Measurements from ENCODE around the gene LIPE. TPM values are rescaled to one million over a fixed set of nuclear protein-coding genes. Genes with fewer than 3 reads are reported as not detected.

LIPE gene
- total and polyA plus RNA-seq, 2 experiments from 2014 or later, result 5.8 to 10.9 TPM

DNA sequence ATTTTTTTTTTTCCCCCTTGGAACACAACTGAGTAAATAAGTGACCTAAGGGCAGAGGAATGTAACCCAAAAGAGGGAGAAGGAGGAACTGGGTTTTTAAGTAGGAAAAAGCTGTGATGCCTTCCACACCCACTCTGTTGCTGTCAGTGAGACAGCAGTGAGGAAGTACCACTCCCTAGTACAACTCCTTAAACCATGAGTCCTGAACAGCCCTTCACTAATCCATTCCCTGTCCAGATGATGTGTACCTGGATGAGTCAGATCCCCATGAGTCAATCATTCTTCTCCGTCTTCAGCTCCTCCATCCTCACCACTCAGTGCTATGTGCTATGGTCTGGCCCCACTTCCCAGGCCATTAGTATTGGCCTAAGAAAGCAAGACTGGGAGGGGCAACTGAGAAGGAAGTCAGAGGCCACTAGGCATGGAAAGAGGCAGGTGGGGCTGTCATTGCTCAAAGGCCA, 28.5 kb upstream of the LIPE start:
- Histone ChIP-seq H4K20me1 (replicated peaks; ENCODE audit: insufficient read depth) (no peaks in the 10 kb centered on the region), H3K36me3 (ENCODE audit: insufficient read depth) (peaks cover 3% of the 10 kb centered on the region; the same call in 1 of the 2 replicates), H3F3A (replicated peaks; ENCODE audit: low read depth) (0 out of 2 replicates have a peak, but pooled peaks cover 10% of the 10 kb centered on the region), H3K27ac (ENCODE audit: low read depth) (no peak overlapping the region), H3K4me3 (no peak overlapping the region), H2AFZ (no peak overlapping the region), H3K9me2 (ENCODE audit: insufficient read depth) (0 out of 2 replicates have a peak, but pooled peaks cover 3% of the 10 kb centered on the region), H3K27me3 (ENCODE audit: insufficient read depth) (no peaks in the 10 kb centered on the region), H3K4me2 (no peak overlapping the region), H3K4me1 (ENCODE audit: insufficient read depth) (peaks cover 31% of the 10 kb centered on the region), H3K79me2 (replicated peaks; ENCODE audit: insufficient read depth) (no peaks in the 10 kb centered on the region)
- ATAC-seq (no peak), DNase-seq (ENCODE audit: low spot score) (no peak)
- Mint-ChIP-seq H3K4me3 (no peak overlapping the region), H3K9me3 (0 out of 3 replicates have a peak, but pooled peaks cover 2% of the 10 kb centered on the region), H3K27ac (no peak overlapping the region), H3K4me1 (peaks cover 34% of the 10 kb centered on the region), H3K27me3 (ENCODE audit: insufficient read depth, low read depth, poor library complexity) (no peaks in the 10 kb centered on the region), H3K36me3 (ENCODE audit: low read depth) (no peaks in the 10 kb centered on the region; the same call in 1 of the 3 replicates)
- TF ChIP-seq POLR2AphosphoS5 (IDR thresholded peaks at IDR 0.05; ENCODE audit: low read depth), result no peak
- TF ChIP-seq EZH2 (IDR thresholded peaks at IDR 0.05; ENCODE audit: low read depth, unreplicated experiment), result no peak
- TF ChIP-seq, protein P1, sequence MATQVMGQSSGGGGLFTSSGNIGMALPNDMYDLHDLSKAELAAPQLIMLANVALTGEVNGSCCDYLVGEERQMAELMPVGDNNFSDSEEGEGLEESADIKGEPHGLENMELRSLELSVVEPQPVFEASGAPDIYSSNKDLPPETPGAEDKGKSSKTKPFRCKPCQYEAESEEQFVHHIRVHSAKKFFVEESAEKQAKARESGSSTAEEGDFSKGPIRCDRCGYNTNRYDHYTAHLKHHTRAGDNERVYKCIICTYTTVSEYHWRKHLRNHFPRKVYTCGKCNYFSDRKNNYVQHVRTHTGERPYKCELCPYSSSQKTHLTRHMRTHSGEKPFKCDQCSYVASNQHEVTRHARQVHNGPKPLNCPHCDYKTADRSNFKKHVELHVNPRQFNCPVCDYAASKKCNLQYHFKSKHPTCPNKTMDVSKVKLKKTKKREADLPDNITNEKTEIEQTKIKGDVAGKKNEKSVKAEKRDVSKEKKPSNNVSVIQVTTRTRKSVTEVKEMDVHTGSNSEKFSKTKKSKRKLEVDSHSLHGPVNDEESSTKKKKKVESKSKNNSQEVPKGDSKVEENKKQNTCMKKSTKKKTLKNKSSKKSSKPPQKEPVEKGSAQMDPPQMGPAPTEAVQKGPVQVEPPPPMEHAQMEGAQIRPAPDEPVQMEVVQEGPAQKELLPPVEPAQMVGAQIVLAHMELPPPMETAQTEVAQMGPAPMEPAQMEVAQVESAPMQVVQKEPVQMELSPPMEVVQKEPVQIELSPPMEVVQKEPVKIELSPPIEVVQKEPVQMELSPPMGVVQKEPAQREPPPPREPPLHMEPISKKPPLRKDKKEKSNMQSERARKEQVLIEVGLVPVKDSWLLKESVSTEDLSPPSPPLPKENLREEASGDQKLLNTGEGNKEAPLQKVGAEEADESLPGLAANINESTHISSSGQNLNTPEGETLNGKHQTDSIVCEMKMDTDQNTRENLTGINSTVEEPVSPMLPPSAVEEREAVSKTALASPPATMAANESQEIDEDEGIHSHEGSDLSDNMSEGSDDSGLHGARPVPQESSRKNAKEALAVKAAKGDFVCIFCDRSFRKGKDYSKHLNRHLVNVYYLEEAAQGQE (IDR thresholded peaks at IDR 0.05; ENCODE audit: unreplicated experiment), result no peak
- TF ChIP-seq ZNF331 (CRISPR knock-in tag; IDR thresholded peaks at IDR 0.05; ENCODE audit: low read depth), result no peak
- no peak for TF ChIP-seq NANOG (IDR thresholded peaks at IDR 0.05; ENCODE audit: borderline replicate concordance)
- no peak for TF ChIP-seq STAT1 (IDR thresholded peaks at IDR 0.05; ENCODE audit: unreplicated experiment)
- TF ChIP-seq ZNF114 (CRISPR knock-in tag; IDR thresholded peaks at IDR 0.05), result no peak
- TF ChIP-seq, protein P2, sequence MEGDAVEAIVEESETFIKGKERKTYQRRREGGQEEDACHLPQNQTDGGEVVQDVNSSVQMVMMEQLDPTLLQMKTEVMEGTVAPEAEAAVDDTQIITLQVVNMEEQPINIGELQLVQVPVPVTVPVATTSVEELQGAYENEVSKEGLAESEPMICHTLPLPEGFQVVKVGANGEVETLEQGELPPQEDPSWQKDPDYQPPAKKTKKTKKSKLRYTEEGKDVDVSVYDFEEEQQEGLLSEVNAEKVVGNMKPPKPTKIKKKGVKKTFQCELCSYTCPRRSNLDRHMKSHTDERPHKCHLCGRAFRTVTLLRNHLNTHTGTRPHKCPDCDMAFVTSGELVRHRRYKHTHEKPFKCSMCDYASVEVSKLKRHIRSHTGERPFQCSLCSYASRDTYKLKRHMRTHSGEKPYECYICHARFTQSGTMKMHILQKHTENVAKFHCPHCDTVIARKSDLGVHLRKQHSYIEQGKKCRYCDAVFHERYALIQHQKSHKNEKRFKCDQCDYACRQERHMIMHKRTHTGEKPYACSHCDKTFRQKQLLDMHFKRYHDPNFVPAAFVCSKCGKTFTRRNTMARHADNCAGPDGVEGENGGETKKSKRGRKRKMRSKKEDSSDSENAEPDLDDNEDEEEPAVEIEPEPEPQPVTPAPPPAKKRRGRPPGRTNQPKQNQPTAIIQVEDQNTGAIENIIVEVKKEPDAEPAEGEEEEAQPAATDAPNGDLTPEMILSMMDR (conservative IDR thresholded peaks at IDR 0.05; ENCODE audit: low read depth in 2 of 2), result no peak
- TF ChIP-seq, protein P3, sequence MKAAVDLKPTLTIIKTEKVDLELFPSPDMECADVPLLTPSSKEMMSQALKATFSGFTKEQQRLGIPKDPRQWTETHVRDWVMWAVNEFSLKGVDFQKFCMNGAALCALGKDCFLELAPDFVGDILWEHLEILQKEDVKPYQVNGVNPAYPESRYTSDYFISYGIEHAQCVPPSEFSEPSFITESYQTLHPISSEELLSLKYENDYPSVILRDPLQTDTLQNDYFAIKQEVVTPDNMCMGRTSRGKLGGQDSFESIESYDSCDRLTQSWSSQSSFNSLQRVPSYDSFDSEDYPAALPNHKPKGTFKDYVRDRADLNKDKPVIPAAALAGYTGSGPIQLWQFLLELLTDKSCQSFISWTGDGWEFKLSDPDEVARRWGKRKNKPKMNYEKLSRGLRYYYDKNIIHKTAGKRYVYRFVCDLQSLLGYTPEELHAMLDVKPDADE (IDR thresholded peaks at IDR 0.05), result no peak
- TF ChIP-seq CREB1 (CRISPR knock-in tag; IDR thresholded peaks at IDR 0.05; ENCODE audit: low read depth), result no peak
- no peak for TF ChIP-seq JUNB (IDR thresholded peaks at IDR 0.05; ENCODE audit: unreplicated experiment)
- TF ChIP-seq, protein P4, sequence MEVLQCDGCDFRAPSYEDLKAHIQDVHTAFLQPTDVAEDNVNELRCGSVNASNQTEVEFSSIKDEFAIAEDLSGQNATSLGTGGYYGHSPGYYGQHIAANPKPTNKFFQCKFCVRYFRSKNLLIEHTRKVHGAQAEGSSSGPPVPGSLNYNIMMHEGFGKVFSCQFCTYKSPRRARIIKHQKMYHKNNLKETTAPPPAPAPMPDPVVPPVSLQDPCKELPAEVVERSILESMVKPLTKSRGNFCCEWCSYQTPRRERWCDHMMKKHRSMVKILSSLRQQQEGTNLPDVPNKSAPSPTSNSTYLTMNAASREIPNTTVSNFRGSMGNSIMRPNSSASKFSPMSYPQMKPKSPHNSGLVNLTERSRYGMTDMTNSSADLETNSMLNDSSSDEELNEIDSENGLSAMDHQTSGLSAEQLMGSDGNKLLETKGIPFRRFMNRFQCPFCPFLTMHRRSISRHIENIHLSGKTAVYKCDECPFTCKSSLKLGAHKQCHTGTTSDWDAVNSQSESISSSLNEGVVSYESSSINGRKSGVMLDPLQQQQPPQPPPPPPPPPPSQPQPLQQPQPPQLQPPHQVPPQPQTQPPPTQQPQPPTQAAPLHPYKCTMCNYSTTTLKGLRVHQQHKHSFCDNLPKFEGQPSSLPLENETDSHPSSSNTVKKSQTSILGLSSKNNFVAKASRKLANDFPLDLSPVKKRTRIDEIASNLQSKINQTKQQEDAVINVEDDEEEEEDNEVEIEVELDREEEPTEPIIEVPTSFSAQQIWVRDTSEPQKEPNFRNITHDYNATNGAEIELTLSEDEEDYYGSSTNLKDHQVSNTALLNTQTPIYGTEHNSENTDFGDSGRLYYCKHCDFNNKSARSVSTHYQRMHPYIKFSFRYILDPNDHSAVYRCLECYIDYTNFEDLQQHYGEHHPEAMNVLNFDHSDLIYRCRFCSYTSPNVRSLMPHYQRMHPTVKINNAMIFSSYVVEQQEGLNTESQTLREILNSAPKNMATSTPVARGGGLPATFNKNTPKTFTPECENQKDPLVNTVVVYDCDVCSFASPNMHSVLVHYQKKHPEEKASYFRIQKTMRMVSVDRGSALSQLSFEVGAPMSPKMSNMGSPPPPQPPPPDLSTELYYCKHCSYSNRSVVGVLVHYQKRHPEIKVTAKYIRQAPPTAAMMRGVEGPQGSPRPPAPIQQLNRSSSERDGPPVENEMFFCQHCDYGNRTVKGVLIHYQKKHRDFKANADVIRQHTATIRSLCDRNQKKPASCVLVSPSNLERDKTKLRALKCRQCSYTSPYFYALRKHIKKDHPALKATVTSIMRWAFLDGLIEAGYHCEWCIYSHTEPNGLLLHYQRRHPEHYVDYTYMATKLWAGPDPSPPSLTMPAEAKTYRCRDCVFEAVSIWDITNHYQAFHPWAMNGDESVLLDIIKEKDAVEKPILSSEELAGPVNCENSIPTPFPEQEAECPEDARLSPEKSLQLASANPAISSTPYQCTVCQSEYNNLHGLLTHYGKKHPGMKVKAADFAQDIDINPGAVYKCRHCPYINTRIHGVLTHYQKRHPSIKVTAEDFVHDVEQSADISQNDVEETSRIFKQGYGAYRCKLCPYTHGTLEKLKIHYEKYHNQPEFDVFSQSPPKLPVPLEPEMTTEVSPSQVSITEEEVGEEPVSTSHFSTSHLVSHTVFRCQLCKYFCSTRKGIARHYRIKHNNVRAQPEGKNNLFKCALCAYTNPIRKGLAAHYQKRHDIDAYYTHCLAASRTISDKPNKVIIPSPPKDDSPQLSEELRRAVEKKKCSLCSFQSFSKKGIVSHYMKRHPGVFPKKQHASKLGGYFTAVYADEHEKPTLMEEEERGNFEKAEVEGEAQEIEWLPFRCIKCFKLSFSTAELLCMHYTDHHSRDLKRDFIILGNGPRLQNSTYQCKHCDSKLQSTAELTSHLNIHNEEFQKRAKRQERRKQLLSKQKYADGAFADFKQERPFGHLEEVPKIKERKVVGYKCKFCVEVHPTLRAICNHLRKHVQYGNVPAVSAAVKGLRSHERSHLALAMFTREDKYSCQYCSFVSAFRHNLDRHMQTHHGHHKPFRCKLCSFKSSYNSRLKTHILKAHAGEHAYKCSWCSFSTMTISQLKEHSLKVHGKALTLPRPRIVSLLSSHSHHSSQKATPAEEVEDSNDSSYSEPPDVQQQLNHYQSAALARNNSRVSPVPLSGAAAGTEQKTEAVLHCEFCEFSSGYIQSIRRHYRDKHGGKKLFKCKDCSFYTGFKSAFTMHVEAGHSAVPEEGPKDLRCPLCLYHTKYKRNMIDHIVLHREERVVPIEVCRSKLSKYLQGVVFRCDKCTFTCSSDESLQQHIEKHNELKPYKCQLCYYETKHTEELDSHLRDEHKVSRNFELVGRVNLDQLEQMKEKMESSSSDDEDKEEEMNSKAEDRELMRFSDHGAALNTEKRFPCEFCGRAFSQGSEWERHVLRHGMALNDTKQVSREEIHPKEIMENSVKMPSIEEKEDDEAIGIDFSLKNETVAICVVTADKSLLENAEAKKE (CRISPR knock-in tag; IDR thresholded peaks at IDR 0.05), result no peak
- TF ChIP-seq EZH2phosphoT487 (IDR thresholded peaks at IDR 0.05; ENCODE audit: unreplicated experiment), result no peak

All from GM23338 (cell line).